GM12892 (cell line): ENCODE data around the gene TFF2.

Experiments used
- POLR2AphosphoS5 ChIP-seq: IDR thresholded peaks from 2 replicates; pipeline ENCODE4 v1.6.1; 2011; ENCODE audit warnings: low read depth, low read length, control low read depth
- TAF1 ChIP-seq: IDR thresholded peaks from 2 replicates; pipeline ENCODE4 v1.6.1; 2011; ENCODE audit warnings: low read depth, mild to moderate bottlenecking, control low read depth, low read length, borderline replicate concordance

- TF ChIP-seq POLR2AphosphoS5 (no peak), TAF1 (no peak)
These were observed 8.8 kb downstream of the TFF2 start for GRCh38 chr21:42341776-42342542.
